ENCODE results near the gene SLC37A3.

The SLC37A3 gene

GRCh38 chr7:140397784-140398750 lies at the start of gene SLC37A3:
TSS of gene SLC37A3 (minus strand) at chr7:140398530. CDS start at chr7:140382526, 16,004 bp downstream.
- peak within 1 kb of the TSS; percentile 89 to 92 for H3K27ac ChIP-seq
- H3K4me3 ChIP-seq = peak within 1 kb of the TSS; percentile 90
- peak; percentile 81 for DNase-seq (ENCODE audit: low spot score)
- no peak for TF ChIP-seq CTCF (IDR thresholded peaks at IDR 0.05)

- no peak for DNase-seq (ENCODE audit: low spot score)
- Histone ChIP-seq H3K4me3 (no peak overlapping the region), H3K27ac (no peak overlapping the region)
- TF ChIP-seq CTCF (IDR thresholded peaks at IDR 0.05) = no peak
Observed at GRCh38 chr7:140447841-140448240, 49.5 kb upstream of the SLC37A3 start.

GRCh38 chr7:140446467-140446866 lies 48.1 kb upstream of the SLC37A3 start:
- Histone ChIP-seq H3K27ac (no peak overlapping the region), H3K4me3 (no peak overlapping the region)
- no peak for DNase-seq (ENCODE audit: low spot score)
- TF ChIP-seq CTCF (IDR thresholded peaks at IDR 0.05) = no peak

GRCh38 chr7:140441519-140441918 lies 43.2 kb upstream of the SLC37A3 start:
- Histone ChIP-seq H3K27ac (no peak overlapping the region), H3K4me3 (no peak overlapping the region)
- TF ChIP-seq CTCF (IDR thresholded peaks at IDR 0.05) = no peak
- DNase-seq (ENCODE audit: low spot score) = no peak

- no peak for TF ChIP-seq CTCF (IDR thresholded peaks at IDR 0.05)
- DNase-seq (ENCODE audit: low spot score) = no peak
- no peak overlapping the region for H3K27ac ChIP-seq
- no peak overlapping the region for H3K4me3 ChIP-seq
Observed at GRCh38 chr7:140440593-140440992, 42.3 kb upstream of the SLC37A3 start.

GRCh38 chr7:140439359-140439758 lies 41.0 kb upstream of the SLC37A3 start:
- DNase-seq (ENCODE audit: low spot score) = no peak
- TF ChIP-seq CTCF (IDR thresholded peaks at IDR 0.05) = no peak
- Histone ChIP-seq H3K27ac (no peak overlapping the region), H3K4me3 (no peak overlapping the region)
